Stimulated activated CD4-positive, alpha-beta T cell treated with anti-CD3 and anti-CD28 coated beads, Interleukin-2, amount 100 ng/mL, for 24 hours (primary cell): Measurements from ENCODE around the gene TEX261.

Source experiments
- DNase-seq, 2 donors: peaks; one replicate each; pipeline ENCODE4 v3.0.0-alpha.2; 2020

Gene TEX261

GRCh38 chr2:70957798-70958197, 36.9 kb downstream of the TEX261 start:
- DNase-seq = peak in 1 of 2 donors; percentile 11

GRCh38 chr2:70956141-70956540, 38.5 kb downstream of the TEX261 start:
- no peak for DNase-seq

- no peak for DNase-seq
Observed at GRCh38 chr2:70954886-70955285, 39.8 kb downstream of the TEX261 start.

- peak in 1 of 2 donors; percentile 1 for DNase-seq
Observed at GRCh38 chr2:70949086-70949485, 45.6 kb downstream of the TEX261 start.

DNA sequence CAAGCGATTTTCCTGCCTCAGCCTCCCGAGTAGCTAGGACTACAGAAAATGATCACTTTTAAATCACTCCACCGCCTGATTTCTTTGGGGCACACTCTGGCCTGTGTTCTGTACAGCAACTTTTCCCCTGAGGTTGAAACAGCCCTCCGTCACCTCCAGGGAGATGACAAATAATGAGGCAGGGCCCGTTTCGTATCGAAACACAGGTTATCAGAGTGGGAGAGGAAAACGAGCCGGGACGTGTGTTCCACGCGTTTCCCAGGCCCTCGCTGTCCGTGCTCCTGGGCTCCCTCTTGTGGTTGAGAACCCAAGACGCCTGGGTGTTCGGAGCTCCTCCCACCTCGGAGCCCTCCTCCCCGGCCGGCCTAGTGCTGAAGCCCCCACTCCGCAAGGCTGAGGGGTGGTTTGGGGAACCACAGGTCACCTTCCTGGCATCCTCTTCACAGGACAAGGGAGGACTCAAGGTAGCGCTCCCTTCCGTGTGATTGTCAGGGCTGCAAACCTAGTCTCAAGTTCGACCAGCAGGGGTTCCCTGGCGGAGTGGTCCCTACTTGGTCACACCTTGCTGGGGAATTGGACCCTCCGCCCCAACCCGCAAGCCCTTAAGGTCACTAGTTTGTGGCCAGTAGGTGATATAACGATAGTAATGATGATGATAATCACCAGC, 46.2 kb downstream of the TEX261 start:
- peak; percentile 85 to 86 for DNase-seq

DNA sequence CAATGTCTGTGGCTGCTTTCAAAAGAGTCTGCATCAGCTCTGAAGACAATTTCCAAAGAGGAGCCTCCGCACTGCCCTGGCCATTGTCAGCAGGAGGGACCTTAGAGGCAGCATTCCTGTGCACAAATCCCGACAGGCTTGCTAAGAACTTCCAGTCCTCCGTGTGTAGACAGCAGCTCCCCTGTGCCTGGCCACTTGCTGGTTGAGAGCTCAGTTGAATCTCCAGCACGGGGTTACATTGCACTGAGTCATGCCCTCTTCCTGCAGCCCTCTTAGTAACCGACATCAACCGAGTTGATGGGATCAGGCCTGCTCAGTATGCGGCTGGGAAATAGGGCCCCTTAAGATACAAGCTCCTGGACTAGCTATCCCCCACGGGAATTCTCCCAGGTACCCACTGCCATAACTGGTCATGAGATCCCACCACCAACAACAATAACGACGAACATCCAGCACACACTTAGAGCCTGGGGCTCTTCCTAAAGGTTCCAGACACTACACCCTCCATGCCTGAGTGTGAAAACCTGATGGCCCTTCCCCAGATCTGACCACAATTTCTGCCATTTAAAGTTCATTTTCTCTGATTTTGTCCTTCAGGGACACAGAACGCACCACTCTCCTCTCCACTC, 47.0 kb downstream of the TEX261 start:
- no peak for DNase-seq

GRCh38 chr2:70946832-70947442, 47.7 kb downstream of the TEX261 start:
- peak; percentile 62 to 63 for DNase-seq

DNA sequence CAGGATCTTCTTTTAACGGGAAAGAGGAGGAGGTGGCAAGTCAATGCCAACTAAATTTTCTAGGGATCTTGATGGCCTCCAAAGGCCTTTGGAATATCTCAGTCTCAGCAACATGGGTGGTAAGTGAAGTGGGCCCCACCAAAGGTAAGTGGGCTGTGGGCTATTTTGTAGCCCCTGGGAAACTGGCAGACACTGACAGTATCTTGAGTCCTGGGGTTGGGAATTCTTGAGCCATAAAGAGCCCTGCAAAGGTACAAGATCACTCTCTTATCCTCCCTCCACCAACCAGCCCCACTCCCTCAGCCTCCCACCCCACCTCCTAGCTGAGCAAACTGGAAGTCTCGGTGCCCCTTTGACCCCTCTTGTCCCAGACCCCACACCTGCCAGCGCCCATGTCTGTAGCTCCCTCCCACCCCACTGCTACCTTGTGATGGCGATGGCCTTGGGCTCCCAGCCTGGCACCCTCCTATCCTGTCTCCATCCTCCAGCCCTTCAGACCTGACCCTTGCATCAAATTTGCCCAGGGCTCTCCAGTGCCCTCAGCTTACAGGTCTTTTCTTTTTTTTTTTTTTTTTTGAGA, 50.5 kb downstream of the TEX261 start:
- DNase-seq = no peak

GRCh38 chr2:70943205-70943871, 51.3 kb downstream of the TEX261 start:
- DNase-seq = no peak

DNA sequence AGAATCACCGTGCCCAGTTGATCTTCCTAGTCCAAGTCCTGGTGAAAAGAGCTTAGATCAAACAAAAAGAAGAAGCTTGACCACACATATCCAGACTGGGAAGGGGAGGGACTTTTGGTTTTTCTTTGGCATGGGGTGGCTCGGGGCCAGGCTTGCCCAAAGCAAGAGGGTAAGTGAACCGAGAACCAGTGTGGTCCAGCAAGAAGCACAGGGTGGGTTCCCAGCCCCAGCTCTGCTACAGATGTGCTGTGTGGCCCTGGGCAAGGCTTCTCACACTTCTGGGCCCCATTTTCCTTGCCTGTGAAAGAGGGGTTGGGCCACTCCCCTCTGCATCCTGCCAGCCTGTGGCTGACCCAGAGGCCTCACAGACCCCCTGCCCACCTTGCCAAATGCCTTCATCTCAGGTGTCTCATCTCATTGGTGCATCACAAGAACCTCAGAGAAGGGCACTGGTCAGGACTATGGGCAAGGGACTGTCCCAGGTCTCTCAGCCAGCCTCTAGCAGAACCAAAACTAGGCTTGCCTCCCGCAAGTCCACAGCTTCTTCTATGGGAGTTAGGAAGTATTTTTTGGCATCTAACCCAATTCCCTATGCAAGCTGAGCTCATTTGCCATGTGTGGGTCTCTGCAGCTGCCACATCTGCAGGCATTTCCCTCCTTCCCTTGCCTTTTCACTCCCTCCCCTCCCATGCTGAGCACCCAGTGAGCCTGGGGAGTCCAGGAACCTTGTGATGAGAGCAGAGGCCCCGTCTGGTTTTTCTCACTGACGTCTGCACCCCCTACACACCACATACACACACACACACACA, 52.1 kb downstream of the TEX261 start:
- DNase-seq = no peak

- no peak for DNase-seq
Observed at GRCh38 chr2:70941701-70942100, 53.0 kb downstream of the TEX261 start.

DNA sequence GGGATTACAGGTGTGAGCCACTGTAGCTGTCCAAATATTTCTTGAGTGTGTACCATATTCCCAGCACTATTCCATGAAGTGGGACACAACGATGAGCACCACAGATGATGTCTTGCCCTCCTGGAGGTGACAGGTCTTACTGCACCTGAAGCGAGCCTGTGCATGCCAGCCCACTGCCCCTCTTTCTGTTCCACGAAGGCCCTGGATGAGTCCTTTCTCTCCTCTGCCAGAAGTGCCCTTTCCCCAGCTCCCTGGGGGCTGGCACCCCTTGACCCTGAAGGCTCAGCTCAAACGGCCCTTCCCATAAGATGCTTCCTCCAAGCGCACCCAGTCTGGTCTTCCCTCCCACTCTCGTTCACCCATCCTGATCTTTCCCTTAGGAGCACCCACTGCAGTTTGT, 53.5 kb downstream of the TEX261 start:
- no peak for DNase-seq

DNA sequence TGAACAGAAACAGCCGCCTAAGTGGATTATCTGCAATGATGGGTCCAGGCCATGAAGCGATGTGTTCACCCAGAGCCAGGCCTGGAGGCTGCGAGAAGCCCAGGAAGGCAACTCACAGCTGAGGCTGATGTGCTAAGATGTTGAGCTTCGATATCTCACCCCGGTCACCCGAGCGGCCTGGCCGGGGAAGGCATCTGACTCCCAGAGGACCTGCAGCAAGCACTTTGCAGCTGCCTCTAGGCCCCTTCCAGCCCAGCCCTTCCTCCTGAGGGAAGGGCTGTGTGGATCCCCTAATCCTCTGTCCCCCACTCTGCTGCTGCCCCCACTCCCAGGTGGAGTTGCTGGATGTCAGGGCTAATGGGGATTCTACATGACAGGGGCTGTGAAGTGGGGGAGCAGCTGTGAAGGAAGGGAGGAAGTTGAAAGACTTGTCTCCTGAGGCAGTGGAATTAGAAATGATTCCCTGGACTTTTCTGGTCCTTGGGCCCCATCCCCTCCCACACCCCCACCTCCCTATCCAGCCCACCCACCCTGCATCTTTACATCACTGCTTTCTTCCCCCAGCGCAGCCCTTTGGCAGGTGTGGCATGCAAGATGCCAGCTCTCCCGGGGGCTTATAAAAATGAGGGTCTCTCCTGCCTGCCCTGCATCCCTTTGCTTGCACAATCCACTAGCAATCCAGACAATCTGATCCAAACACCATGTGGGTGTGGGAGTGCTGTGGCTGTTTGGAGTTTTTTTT, 54.7 kb downstream of the TEX261 start:
- no peak for DNase-seq

DNA sequence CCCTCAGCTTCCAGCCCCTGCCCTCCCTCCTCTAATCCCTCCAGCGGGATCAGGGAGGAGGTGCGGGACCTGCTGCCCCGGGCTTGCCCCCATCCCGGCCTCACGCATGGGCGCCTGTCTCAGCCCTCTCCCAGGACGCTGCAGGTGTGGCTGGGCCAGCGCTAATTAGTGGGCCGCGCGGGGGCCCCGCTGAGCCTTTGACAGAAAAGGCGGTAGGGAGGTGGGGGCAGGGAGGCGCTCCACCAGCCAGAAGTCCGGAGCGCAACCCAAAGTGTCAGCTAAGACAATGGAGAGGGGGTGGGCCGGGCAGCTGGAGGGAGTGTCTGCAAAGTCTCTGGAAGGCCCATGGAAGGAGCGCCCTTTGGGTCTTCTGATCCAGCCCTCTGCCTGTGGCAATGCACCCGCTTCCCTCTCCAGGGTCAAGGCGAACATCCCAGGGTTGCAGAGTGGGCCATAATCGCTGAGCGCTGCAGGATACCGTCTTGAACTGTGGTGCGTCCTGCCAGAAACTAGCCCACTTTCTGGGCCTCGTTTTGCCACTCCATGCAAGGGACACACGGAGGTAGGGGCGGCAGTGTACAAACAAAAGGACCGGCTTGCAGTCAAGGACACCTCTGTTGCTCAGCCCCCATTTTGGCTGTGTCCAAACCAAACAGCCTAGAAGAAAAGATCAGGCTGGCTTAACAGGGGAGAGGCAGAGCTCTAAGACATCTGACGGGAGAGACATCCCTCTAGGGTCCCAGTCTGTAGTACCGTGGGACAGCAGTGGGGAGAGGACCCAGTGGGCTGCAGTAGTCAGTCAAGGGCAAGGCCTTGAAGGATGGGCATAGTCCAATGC, 55.5 kb downstream of the TEX261 start:
- no peak for DNase-seq

GRCh38 chr2:70938586-70938950, 56.1 kb downstream of the TEX261 start:
- DNase-seq = no peak

GRCh38 chr2:70937866-70938585, 56.6 kb downstream of the TEX261 start:
- no peak for DNase-seq

- no peak for DNase-seq
Observed at GRCh38 chr2:70936979-70937811, 57.5 kb downstream of the TEX261 start.

DNA sequence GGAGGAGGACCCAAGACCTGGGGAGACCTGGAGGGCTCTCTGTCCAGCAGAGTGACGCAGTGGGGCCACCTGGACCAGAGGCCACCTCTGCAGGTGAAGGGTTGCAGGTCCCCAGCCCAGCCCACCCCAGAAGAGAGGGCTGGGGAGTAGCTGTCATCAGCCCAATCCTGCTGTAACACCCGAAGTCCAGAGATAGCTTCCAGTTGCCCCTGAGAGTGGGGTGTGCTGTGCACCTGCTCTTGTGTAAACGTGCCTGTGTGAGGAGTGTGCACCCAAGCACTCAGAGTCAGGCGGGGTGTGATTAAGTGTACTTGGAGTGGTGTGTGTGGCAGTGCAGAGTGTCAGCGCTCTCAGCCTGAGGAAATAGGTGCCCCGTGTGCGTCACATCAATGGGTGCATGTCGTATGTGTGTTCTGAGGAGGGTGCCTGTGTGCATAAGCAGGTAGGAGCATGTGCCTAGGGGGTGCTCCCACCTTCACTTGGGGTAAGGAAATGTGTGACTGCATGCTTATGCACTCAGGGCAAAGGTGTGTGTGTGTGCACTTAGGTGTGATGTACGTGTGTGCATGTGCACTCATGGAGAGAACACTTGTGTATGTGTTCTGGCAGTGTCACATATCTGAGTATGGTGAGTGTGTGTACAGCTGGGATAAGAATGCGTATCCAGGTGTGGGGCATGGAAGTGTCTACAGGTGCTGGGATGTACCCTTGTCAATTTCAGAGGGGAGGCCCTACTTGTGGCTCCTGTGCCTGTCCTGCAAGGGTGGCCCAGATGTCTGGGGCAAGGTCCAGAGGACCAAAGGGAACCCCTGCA, 58.3 kb downstream of the TEX261 start:
- DNase-seq = no peak
